Measurements from ENCODE around the gene PAX8.

The PAX8 gene

DNA sequence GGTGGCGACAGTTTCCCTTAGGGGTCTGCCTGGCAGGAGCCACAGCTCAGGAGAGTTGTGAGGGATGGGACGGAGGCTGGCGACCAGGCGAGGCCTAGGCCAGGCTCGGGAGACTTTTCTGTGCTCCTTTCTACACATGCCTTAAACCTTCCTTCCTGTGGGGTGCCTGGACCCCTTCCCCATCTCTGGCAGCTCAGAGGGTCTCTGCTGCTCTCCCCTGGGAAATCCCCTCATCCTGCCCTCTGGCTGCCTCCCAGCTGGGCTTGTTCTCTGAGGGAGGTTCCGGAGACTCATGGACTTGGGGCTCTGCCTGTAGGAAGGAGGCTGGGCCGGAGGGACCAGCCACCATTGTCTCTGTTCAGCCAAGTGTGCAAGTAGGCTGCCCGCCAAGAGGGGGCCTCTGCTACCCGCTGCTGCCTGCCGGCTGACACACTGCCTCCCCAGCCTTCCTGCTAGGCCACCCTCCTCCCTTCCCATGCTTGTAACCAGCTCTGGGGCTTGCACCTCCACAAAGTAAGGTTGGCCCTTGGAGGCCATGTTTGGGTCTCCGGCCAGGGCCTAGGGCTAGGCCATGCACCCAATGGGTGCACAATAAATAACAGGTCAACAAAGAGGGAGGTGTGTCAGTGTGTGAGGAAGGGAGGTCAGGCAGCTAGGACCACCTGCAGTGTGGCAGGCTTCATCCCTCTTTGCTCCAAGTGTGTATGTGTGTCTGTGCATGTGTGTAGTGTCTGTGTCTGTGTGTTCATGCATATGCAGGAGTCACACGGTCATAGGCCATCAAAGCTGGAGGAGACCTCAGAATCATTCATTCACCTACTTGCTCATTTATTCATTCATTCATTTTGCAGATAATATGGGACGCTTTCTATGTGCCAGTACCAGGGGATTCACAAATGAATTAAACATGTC is 76.2 kb downstream of the PAX8 start:
- TF ChIP-seq YY1 (IDR thresholded peaks at IDR 0.05; ENCODE audit: insufficient read depth, insufficient read length) (no peak), SUZ12 (IDR thresholded peaks at IDR 0.05; ENCODE audit: extremely low read depth, insufficient read depth, insufficient read length) (no peak), ZNF274 (IDR thresholded peaks at IDR 0.05; ENCODE audit: low read depth, low read length) (no peak)
- Histone ChIP-seq H3K4me1 (ENCODE audit: insufficient read depth, insufficient read length) (peaks cover 6% of the 10 kb centered on the region), H3K27me3 (ENCODE audit: insufficient read depth, insufficient read length) (peaks cover 12% of the 10 kb centered on the region), H3K9ac (ENCODE audit: insufficient read length, low read depth) (no peak overlapping the region), H3K36me3 (ENCODE audit: insufficient read depth, insufficient read length, low read length) (no peaks in the 10 kb centered on the region), H3K9me3 (ENCODE audit: insufficient read depth, low read length) (no peaks in the 10 kb centered on the region), H3K4me3 (ENCODE audit: insufficient read length, low read depth) (no peak overlapping the region)
- no peak for DNase-seq (ENCODE audit: low read depth, low spot score)

DNA sequence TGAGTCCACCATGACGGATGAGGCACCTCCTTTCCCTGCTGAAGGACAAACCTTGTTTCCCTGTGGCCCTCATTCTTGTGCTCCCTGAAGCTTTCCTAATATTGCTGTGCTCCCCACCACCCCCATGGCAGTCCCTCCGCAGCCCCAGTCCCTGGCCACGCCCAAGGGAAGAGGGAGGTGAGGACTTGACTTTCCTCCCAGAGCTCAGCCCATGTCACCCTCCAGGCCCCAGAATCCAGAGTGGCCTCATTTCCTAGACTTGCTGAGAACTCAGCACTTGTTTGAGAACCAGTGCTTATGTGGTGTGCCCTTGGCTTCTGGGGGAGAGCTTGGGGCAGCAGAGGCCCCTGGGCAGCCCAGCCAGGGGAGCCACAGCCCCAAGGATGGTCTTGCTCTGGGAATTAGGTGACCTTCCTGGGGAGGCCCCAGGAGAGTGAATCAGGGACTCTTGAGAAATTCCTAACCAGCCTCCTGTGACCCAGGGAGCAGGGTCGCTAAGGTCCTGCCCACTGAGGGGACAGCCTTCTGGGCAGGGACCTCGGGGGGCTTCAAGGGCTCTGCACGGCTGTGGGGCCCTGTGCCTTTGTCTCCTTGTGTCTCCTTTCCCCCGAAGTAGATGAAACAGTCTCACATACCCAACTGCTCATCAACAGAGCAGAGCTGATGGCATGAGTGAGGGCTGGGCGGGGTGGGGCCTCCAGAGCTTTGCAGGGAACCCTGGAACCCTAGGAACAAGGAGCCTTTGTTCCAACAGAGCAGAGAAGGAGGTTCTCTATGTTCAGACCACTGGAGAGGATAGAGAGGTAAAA is 77.0 kb downstream of the PAX8 start:
- Histone ChIP-seq H3K4me1 (ENCODE audit: insufficient read depth, insufficient read length) (peaks cover 6% of the 10 kb centered on the region), H3K27me3 (ENCODE audit: insufficient read depth, insufficient read length) (peaks cover 20% of the 10 kb centered on the region), H3K36me3 (ENCODE audit: insufficient read depth, insufficient read length, low read length) (no peaks in the 10 kb centered on the region), H3K4me3 (ENCODE audit: insufficient read length, low read depth) (no peak overlapping the region), H3K9me3 (ENCODE audit: insufficient read depth, low read length) (no peaks in the 10 kb centered on the region), H3K9ac (ENCODE audit: insufficient read length, low read depth) (no peak overlapping the region)
- no peak for DNase-seq (ENCODE audit: low read depth, low spot score)
- no peak for TF ChIP-seq SUZ12 (IDR thresholded peaks at IDR 0.05; ENCODE audit: extremely low read depth, insufficient read depth, insufficient read length)
- TF ChIP-seq YY1 (IDR thresholded peaks at IDR 0.05; ENCODE audit: insufficient read depth, insufficient read length): no peak
- no peak for TF ChIP-seq ZNF274 (IDR thresholded peaks at IDR 0.05; ENCODE audit: low read depth, low read length)

DNA sequence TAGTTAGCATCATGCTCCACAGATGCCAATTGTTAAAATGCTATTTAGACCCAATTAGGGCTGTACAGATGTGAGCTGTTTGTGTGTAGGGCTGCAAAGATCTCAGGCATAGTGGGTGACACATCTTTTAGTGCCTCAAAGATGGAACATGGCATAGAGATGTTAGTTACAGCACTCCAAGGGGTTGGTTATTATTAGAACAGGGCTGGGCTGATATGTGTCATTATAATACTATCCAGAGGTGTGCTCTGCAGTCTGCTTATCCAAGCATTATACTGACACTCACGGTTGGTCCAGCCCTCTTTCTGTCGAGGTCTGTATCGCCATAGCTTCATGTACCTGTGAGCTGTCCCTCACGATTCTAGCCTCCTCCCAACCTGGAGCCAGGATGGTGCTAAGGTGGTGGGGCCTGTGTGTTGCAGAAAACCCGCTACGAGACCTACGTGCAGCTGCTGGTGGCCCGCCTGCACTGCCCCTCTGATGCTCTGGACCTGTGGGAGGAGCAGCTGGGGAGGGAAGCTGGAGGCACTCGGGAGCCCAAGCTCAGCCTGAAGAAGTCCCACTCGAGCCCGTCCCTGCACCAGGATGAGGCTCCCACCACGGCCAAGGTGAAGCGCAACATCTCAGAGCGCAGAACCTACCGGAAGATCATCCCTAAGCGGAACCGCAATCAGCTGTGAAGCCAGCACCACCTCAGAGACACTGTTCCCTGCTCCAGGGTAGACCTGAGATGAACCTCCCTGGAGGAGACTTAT is 77.8 kb downstream of the PAX8 start:
- no peaks in the 10 kb centered on the region for H3K36me3 ChIP-seq (ENCODE audit: insufficient read depth, insufficient read length, low read length)
- TF ChIP-seq SUZ12 (IDR thresholded peaks at IDR 0.05; ENCODE audit: extremely low read depth, insufficient read depth, insufficient read length) (no peak), YY1 (IDR thresholded peaks at IDR 0.05; ENCODE audit: insufficient read depth, insufficient read length) (no peak), ZNF274 (IDR thresholded peaks at IDR 0.05; ENCODE audit: low read depth, low read length) (no peak)
- peaks cover 6% of the 10 kb centered on the region for H3K4me1 ChIP-seq (ENCODE audit: insufficient read depth, insufficient read length)
- H3K27me3 ChIP-seq (ENCODE audit: insufficient read depth, insufficient read length): peaks cover 24% of the 10 kb centered on the region
- no peak for DNase-seq (ENCODE audit: low read depth, low spot score)
- no peak overlapping the region for H3K9ac ChIP-seq (ENCODE audit: insufficient read length, low read depth)
- no peaks in the 10 kb centered on the region for H3K9me3 ChIP-seq (ENCODE audit: insufficient read depth, low read length)
- no peak overlapping the region for H3K4me3 ChIP-seq (ENCODE audit: insufficient read length, low read depth)

DNA sequence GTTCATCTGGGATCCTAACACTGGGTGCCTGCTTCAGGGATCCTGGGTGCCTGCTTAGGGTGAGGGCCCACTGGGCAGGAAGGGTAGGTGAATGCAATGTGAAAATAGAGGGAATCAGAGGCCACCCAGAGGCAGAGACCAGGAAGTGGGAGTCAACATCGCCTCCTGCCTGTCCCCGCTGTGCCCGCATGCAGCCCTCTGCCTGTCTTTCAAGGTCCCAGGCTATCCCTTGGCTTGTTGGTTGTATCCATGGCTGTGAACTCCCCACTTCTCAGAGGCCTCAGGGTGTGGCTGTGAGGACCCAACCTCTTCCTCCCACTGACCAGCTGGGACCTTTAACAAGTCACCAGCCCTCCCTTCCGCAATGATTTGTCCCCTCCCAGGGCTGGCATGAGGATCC is 78.5 kb downstream of the PAX8 start:
- Histone ChIP-seq H3K9ac (ENCODE audit: insufficient read length, low read depth) (no peak overlapping the region), H3K4me3 (ENCODE audit: insufficient read length, low read depth) (no peak overlapping the region), H3K4me1 (ENCODE audit: insufficient read depth, insufficient read length) (peaks cover 6% of the 10 kb centered on the region), H3K27me3 (ENCODE audit: insufficient read depth, insufficient read length) (peaks cover 24% of the 10 kb centered on the region), H3K36me3 (ENCODE audit: insufficient read depth, insufficient read length, low read length) (no peaks in the 10 kb centered on the region), H3K9me3 (ENCODE audit: insufficient read depth, low read length) (no peaks in the 10 kb centered on the region)
- TF ChIP-seq ZNF274 (IDR thresholded peaks at IDR 0.05; ENCODE audit: low read depth, low read length) (no peak), SUZ12 (IDR thresholded peaks at IDR 0.05; ENCODE audit: extremely low read depth, insufficient read depth, insufficient read length) (no peak), YY1 (IDR thresholded peaks at IDR 0.05; ENCODE audit: insufficient read depth, insufficient read length) (no peak)
- DNase-seq (ENCODE audit: low read depth, low spot score): no peak

DNA sequence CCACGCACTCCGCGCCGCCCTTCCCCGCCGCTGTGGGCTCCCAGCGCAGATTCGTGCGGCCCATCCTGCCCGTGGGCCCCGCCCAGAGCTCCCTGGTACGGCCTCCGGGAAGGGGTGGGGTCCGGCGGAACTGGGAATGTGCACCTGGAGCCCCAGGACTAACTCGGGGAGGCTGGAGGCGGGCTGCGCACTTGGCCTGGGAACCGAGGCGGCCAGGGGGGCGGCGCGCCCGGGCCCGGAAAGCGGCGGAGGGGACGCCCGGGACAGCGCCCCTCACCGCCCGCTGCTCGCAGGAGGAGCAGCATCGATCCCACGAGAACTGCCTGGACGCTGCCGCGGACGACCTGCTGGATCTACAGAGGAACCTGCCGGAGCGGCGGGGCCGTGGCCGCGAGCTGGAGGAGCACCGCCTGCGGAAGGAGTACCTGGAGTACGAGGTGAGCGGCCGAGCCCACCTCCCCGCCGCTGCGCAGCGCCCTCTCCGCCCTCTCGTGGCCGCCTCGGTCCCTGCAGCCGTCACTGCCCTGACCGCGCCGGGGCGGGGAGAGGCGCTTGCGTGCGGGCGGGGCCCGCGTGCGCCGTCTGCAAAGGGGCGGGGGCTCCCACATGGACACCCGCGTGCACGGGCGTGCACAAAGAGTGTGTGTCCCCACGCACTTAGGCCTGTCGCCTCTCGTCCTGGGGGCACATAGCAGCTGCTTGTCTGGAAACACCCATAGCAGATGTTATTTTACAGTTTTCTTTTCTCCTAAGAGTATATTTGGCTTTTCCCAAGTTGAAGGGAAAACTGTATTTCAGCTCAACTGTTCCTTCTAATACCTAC is 79.7 kb downstream of the PAX8 start:
- TF ChIP-seq YY1 (IDR thresholded peaks at IDR 0.05; ENCODE audit: insufficient read depth, insufficient read length) (no peak), SUZ12 (IDR thresholded peaks at IDR 0.05; ENCODE audit: extremely low read depth, insufficient read depth, insufficient read length) (no peak), ZNF274 (IDR thresholded peaks at IDR 0.05; ENCODE audit: low read depth, low read length) (no peak)
- peak overlapping the region; percentile 61 for H3K4me3 ChIP-seq (ENCODE audit: insufficient read length, low read depth)
- peak; percentile 77 for DNase-seq (ENCODE audit: low read depth, low spot score)

DNA sequence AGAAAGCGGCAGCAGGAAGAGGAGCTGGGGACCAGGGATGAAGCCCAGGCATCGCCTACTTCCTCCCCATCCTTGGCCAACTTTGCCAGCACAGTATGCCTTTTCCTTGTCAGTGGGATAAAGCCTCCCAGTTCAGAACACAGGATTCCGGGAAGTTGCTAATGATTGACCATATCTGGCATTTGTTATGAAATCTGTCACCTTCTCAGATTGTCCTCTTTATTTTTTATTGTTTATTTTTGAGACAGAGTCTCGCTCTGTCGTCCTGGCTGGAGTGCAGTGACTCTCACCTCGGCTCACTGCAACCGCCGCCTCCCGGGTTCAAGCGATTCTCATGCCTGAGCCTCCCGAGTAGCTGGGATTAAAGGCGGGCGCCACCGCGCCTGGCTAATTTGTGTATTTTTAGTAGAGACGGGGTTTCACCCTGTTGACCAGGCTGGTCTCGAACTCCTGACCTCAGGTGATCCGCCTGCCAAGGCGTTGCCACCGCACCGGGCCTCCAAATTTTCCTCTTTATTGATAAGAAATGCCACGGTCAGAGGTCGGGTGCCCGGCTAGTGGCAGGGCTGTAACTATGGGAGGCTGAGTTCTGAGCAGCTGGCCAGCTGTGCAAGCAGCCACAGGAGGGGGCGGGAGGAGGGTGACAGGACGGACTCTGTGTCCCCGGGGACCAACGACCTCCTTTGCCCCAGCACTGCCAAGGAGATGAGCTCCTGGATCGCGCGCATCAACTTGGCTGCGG is 80.5 kb downstream of the PAX8 start:
- H3K36me3 ChIP-seq (ENCODE audit: insufficient read depth, insufficient read length, low read length): no peaks in the 10 kb centered on the region
- no peaks in the 10 kb centered on the region for H3K9me3 ChIP-seq (ENCODE audit: insufficient read depth, low read length)
- TF ChIP-seq SUZ12 (IDR thresholded peaks at IDR 0.05; ENCODE audit: extremely low read depth, insufficient read depth, insufficient read length) (no peak), ZNF274 (IDR thresholded peaks at IDR 0.05; ENCODE audit: low read depth, low read length) (no peak), YY1 (IDR thresholded peaks at IDR 0.05; ENCODE audit: insufficient read depth, insufficient read length) (no peak)
- peak overlapping the region; percentile 61 for H3K4me3 ChIP-seq (ENCODE audit: insufficient read length, low read depth)
- H3K4me1 ChIP-seq (ENCODE audit: insufficient read depth, insufficient read length): no peaks in the 10 kb centered on the region
- H3K9ac ChIP-seq (ENCODE audit: insufficient read length, low read depth): peak overlapping the region; percentile 79
- DNase-seq (ENCODE audit: low read depth, low spot score): no peak
- peaks cover 24% of the 10 kb centered on the region for H3K27me3 ChIP-seq (ENCODE audit: insufficient read depth, insufficient read length)

More for the DNA sequence above, 79.7 kb downstream of the PAX8 start:
- no peaks in the 10 kb centered on the region for H3K36me3 ChIP-seq (ENCODE audit: insufficient read depth, insufficient read length, low read length)
- peaks cover under 1% of the 10 kb centered on the region for H3K4me1 ChIP-seq (ENCODE audit: insufficient read depth, insufficient read length)
- H3K27me3 ChIP-seq (ENCODE audit: insufficient read depth, insufficient read length): peaks cover 24% of the 10 kb centered on the region
- no peaks in the 10 kb centered on the region for H3K9me3 ChIP-seq (ENCODE audit: insufficient read depth, low read length)
- peak overlapping the region; percentile 79 for H3K9ac ChIP-seq (ENCODE audit: insufficient read length, low read depth)
